Activated naive CD8-positive, alpha-beta T cell (primary cell): Measurements from ENCODE around the gene ATXN7L2.

ENCODE experiments used
- H3K27ac Mint-ChIP-seq: one replicate; pipeline ENCODE4 v1.8.0; 2021; ENCODE audit warnings: mixed read lengths
- H3K27me3 Mint-ChIP-seq: one replicate; pipeline ENCODE4 v1.8.0; 2021; ENCODE audit warnings: mixed read lengths
- H3K36me3 Mint-ChIP-seq: one replicate; pipeline ENCODE4 v1.8.0; 2021; ENCODE audit warnings: mixed read lengths
- H3K4me1 Mint-ChIP-seq: one replicate; pipeline ENCODE4 v1.8.0; 2021; ENCODE audit warnings: low read depth, mixed read lengths
- H3K4me3 Mint-ChIP-seq: one replicate; pipeline ENCODE4 v1.8.0; 2021; ENCODE audit warnings: mild to moderate bottlenecking, mixed read lengths
- H3K9me3 Mint-ChIP-seq: one replicate; pipeline ENCODE4 v1.8.0; 2021; ENCODE audit warnings: low read depth, mixed read lengths

The ATXN7L2 gene

GRCh38 chr1:109499081-109499480 lies 15.4 kb downstream of the ATXN7L2 start:
- Mint-ChIP-seq H3K4me1 (peaks cover 97% of the 10 kb centered on the region), H3K27ac (peak overlapping the region; percentile 86)

DNA sequence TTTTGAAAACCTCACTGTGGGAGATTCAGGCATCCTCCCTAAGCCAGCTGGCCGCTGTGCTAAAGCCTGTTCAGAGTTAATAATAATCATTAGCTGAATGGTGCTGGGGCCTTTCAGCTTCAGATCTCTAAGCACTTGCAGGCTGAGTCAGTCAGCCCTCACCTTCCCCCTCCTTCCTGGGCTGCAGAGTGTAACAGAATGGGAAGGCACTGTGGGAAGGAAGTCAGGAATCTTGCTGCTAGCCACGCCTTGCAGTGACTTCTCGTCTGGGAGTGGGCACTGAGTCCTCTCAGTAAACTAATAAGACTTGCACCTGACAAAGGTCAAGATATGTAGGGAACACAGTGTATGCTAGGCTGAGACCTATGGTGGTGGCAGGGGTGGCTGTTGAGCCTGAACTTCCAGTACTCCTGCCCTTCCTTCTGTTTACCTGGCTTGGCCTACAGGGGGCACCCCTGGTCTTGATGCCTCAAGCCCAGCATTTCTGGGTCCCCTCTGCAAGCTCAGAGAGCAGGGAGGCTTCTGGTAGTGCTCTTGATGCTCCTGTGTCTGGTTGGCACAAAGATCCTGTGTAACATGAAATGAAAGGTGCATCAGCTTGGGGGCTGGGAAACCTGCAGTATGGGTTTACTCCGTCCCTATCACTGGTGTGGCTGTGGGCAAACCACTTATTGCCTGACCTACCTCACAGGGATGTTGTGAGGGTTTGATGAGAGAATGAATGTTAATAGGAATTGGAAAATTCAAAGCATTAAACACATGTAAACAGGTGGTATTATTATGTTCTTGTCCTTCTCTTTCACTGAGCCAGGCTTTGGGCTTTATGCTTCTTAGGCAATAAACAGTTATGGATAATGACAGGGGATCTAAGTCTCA lies 16.2 kb downstream of the ATXN7L2 start:
- Mint-ChIP-seq H3K27ac (peak overlapping the region; percentile 86), H3K36me3 (no peaks in the 10 kb centered on the region), H3K4me1 (peaks cover 96% of the 10 kb centered on the region), H3K4me3 (peak overlapping the region; percentile 54), H3K9me3 (no peaks in the 10 kb centered on the region), H3K27me3 (no peaks in the 10 kb centered on the region)

More at GRCh38 chr1:109499081-109499480, 15.4 kb downstream of the ATXN7L2 start:
- H3K27me3 Mint-ChIP-seq, result no peaks in the 10 kb centered on the region
- no peaks in the 10 kb centered on the region for H3K36me3 Mint-ChIP-seq
- H3K4me3 Mint-ChIP-seq, result peak overlapping the region; percentile 52
- H3K9me3 Mint-ChIP-seq, result no peaks in the 10 kb centered on the region

GRCh38 chr1:109500941-109501381 lies 17.3 kb downstream of the ATXN7L2 start:
- no peaks in the 10 kb centered on the region for H3K27me3 Mint-ChIP-seq
- H3K4me1 Mint-ChIP-seq, result peaks cover 96% of the 10 kb centered on the region
- H3K4me3 Mint-ChIP-seq, result peak overlapping the region; percentile 54
- no peaks in the 10 kb centered on the region for H3K9me3 Mint-ChIP-seq
- no peaks in the 10 kb centered on the region for H3K36me3 Mint-ChIP-seq
- peak overlapping the region; percentile 86 for H3K27ac Mint-ChIP-seq

DNA sequence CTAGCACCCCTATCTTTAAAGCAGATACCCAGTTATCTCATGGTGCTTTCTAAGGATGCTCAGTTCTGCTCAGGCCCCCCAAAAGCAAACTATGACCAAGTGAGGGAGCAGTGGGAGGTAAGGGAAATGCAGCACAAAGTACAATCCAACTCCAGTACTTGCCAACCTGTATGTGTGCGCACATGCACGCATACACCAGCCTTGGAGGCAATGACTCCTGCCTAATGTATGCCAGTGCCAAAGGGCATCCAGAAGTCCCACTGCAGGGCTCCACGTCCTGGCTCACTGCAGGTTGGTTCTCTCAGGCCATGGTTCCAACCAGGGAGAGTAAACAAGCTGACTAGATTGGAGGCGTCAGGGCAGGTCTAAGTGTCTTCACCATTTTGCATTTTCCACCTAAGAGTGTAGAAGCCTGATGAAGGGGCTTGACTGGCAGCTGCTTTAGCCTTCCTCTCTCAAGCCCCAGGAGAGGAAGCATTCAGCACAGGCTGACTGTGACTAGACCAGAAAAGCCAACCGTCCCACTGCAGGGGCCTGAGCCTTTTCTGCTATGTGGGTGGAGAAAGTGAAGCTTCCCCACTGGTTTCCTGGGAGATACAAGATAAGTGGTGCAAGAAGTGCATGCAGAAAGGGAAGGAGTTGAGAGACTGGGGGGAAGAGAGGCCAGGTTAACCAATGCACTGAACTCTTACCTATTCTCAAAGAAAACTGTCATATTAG lies 18.1 kb downstream of the ATXN7L2 start:
- no peaks in the 10 kb centered on the region for H3K27me3 Mint-ChIP-seq
- peak overlapping the region; percentile 81 for H3K4me3 Mint-ChIP-seq
- H3K27ac Mint-ChIP-seq, result peak overlapping the region; percentile 79
- H3K9me3 Mint-ChIP-seq, result no peaks in the 10 kb centered on the region
- H3K36me3 Mint-ChIP-seq, result no peaks in the 10 kb centered on the region
- peaks cover 96% of the 10 kb centered on the region for H3K4me1 Mint-ChIP-seq

DNA sequence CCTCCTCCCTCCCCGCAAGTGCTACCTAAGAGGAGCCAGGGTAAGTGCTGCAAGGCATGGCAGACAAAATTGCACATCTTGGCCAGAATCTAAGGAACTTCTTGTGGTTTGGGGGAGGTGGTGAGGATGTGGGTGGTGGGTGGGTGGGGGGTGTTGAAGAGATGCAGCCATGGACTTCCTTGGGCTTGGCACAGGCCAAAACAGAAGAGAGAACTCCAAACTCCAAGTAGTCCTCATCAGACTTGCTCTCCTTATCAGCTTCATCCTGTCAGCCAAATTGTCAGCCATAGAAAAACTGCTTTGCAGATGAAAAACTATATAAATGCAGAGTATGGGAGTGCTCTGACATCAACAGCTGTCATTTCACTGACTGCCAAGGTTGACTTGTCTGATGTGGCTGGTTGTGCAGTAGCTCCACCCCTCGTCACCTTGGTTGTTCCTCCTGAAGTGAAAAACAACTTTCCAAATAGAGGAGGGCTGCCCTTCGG lies 18.7 kb downstream of the ATXN7L2 start:
- H3K27me3 Mint-ChIP-seq, result no peaks in the 10 kb centered on the region
- H3K9me3 Mint-ChIP-seq, result no peaks in the 10 kb centered on the region
- H3K36me3 Mint-ChIP-seq, result peaks cover 5% of the 10 kb centered on the region
- peak overlapping the region; percentile 85 for H3K27ac Mint-ChIP-seq
- H3K4me1 Mint-ChIP-seq, result peaks cover 95% of the 10 kb centered on the region
- H3K4me3 Mint-ChIP-seq, result peak overlapping the region; percentile 81

GRCh38 chr1:109503935-109504334 lies 20.2 kb downstream of the ATXN7L2 start:
- H3K27me3 Mint-ChIP-seq, result no peaks in the 10 kb centered on the region
- peak overlapping the region; percentile 77 for H3K27ac Mint-ChIP-seq
- H3K4me1 Mint-ChIP-seq, result peaks cover 93% of the 10 kb centered on the region
- peak overlapping the region; percentile 64 for H3K4me3 Mint-ChIP-seq
- no peaks in the 10 kb centered on the region for H3K9me3 Mint-ChIP-seq
- H3K36me3 Mint-ChIP-seq, result peaks cover 11% of the 10 kb centered on the region

DNA sequence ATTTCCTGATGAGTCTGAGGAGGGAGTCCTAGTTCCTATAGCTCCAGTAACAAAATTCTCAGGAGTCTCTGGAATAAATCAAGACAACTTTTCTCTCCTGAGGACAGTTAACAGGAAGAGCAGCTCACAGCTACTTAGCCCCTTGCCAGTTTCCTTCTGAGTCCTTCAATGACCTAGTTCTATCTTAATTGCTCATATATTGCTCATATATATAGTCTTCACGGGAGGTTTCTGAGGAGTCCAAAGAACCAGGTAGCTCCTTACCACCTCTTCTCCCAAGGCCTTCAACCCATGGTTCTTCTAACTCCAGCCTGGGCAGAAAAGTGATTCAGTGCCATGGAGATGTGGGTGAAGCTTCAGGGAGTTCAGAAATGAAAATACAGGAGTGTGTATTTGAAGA lies 21.3 kb downstream of the ATXN7L2 start:
- peak overlapping the region; percentile 51 for H3K4me3 Mint-ChIP-seq
- H3K9me3 Mint-ChIP-seq, result no peaks in the 10 kb centered on the region
- H3K4me1 Mint-ChIP-seq, result peaks cover 88% of the 10 kb centered on the region
- peak overlapping the region; percentile 85 for H3K27ac Mint-ChIP-seq
- H3K36me3 Mint-ChIP-seq, result peaks cover 11% of the 10 kb centered on the region
- no peaks in the 10 kb centered on the region for H3K27me3 Mint-ChIP-seq

DNA sequence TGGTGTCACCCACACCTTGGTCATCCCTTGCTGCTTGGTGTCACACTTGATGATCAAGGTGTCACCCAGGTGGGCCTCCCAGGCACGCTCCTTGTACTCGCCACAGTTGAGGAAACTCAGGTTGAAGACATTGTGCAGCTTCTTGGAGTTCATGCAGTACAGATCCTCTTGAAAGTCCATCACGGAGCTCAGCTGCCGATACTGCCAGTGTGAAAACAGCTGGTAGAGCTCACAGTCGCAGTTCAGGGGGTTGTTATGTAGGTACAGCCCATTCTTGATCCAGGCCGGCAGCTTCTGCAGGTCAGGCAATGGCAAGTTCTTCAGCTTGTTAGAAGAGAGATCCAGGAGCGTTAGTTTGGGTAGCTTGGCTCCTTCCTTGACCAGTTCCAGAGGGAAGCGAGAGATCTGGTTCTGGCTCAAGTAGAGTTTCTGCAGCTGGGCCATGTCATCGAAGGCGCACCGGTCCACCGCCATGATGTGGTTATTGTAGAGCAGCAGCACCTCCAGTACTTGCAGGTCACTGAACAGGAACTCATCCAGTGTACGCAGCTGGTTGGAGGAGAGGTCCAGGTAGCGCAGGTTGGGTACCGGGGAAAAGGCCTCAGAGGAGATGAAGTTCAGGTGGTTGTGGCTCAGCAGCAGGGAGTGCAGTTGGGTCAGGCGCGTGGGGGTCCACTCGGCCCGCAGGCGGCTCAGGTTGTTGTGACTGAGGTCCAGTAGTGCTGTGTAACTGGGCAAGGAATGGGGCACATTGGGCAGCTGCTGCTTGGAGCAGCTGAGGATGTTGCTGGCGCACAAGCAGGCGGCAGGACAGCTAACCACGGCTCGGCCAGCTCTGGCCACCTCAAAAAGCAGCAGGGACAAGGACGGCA lies 24.5 kb downstream of the ATXN7L2 start:
- Mint-ChIP-seq H3K4me1 (peaks cover 74% of the 10 kb centered on the region), H3K9me3 (no peaks in the 10 kb centered on the region), H3K4me3 (peak overlapping the region; percentile 90), H3K27ac (peak overlapping the region; percentile 88), H3K36me3 (peaks cover 11% of the 10 kb centered on the region), H3K27me3 (no peaks in the 10 kb centered on the region)

- Mint-ChIP-seq H3K36me3 (peaks cover 11% of the 10 kb centered on the region), H3K27ac (peak overlapping the region; percentile 88), H3K4me3 (peak overlapping the region; percentile 90), H3K9me3 (no peaks in the 10 kb centered on the region), H3K4me1 (peaks cover 71% of the 10 kb centered on the region), H3K27me3 (no peaks in the 10 kb centered on the region)
Measured at GRCh38 chr1:109508873-109509175, 25.1 kb downstream of the ATXN7L2 start.

- Mint-ChIP-seq H3K4me3 (peak within 1 kb of the TSS; percentile 95), H3K27me3 (no peaks in the 10 kb centered on the region), H3K4me1 (peaks cover 66% of the 10 kb centered on the region), H3K9me3 (no peaks in the 10 kb centered on the region), H3K36me3 (peaks cover 11% of the 10 kb centered on the region), H3K27ac (peak within 1 kb of the TSS; percentile 94)
Measured at GRCh38 chr1:109509176-109510134, 25.8 kb downstream of the ATXN7L2 start, which contains the start of gene AMIGO1. Gene AMIGO1 (minus strand): TSS chr1:109509727. CDS start chr1:109508912, 815 bp downstream.

DNA sequence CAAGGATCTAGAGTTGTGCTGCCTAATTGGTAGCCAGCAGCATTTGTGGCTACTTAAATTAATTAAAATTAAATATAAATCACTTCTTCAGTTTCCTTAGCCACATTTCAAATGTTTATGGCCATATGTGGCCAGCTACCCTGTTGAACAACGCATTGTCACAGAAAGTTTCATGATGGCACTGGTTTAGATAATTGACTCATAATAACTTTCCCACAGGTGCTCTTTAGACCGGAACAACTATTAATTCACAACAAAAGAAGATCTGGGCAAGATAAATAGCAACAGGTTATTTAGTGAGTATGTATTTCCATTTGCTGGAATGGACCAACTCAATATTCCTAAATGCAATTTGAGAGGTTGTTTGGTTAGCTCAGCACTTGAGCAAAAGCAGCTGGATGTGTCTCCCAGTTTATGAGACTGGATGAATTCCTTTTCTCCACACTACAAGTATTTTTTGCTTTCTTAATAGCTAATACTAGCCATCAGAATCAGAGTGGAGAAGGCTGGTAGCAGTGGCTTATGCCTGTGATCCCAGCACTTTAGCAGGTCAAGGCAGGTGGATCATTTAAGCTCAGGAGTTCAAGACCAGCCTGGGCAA lies 29.5 kb downstream of the ATXN7L2 start:
- no peaks in the 10 kb centered on the region for H3K9me3 Mint-ChIP-seq
- H3K36me3 Mint-ChIP-seq, result peaks cover 1% of the 10 kb centered on the region
- no peaks in the 10 kb centered on the region for H3K27me3 Mint-ChIP-seq
- peaks cover 31% of the 10 kb centered on the region for H3K4me1 Mint-ChIP-seq
- no peak overlapping the region for H3K27ac Mint-ChIP-seq
- no peak overlapping the region for H3K4me3 Mint-ChIP-seq

DNA sequence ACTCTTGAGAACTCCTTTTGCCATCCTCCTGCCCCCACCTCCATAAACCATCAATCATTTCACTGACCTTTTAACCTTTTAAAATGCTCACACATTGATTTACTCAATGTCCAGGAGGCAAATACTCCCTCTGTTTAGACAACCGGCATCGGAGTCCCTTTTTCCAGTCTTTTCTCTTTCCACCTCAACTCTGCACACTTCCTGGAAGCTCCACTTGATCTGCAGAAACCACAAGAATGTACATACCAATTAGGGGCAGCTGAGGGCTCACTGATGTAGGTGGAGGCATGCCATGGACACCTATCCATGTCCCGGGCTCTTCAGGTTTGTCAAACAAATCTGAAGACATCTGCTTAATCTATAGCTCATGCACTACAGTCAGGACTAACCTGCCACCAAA lies 31.1 kb downstream of the ATXN7L2 start:
- Mint-ChIP-seq H3K4me3 (no peak overlapping the region), H3K27ac (no peak overlapping the region), H3K27me3 (no peaks in the 10 kb centered on the region), H3K36me3 (no peaks in the 10 kb centered on the region), H3K9me3 (no peaks in the 10 kb centered on the region), H3K4me1 (peaks cover 20% of the 10 kb centered on the region)

DNA sequence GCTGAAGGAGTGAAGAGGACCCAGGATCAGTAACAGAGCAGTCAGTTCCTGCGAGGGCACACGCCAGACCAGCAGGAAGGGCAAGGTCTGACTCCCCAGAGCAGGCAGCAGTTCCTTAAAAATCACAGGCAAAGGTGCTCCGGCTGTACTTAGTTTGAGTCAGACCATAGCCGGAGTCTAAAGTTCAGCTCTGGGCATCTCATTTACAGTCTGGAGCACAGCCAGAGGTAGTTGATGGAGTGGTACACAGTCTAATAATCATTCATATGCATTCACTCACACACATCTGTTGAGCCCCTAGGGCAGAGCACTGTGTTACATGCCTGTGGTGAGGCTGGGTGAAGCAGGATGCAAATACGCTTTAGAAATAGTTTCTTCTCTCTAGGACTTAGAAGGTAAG lies 33.2 kb downstream of the ATXN7L2 start:
- Mint-ChIP-seq H3K4me3 (no peak overlapping the region), H3K27me3 (no peaks in the 10 kb centered on the region), H3K4me1 (no peaks in the 10 kb centered on the region), H3K27ac (no peak overlapping the region), H3K9me3 (no peaks in the 10 kb centered on the region), H3K36me3 (no peaks in the 10 kb centered on the region)
